CD1c-positive myeloid dendritic cell (primary cell): ENCODE data around the gene TADA3.

Source experiments
- DNase-seq: peaks from one replicate; pipeline ENCODE4 v3.0.0-alpha.2; 2016; ENCODE audit errors: extremely low spot score

The TADA3 gene

GRCh38 chr3:9792405-9793160 is at the start of gene TADA3, which contains the start of gene ARPC4:
Gene TADA3, minus strand, starts transcription at chr3:9792473. Its CDS starts 1,007 bp downstream, at chr3:9791466.
Gene ARPC4, plus strand, starts transcription at chr3:9793082. Its CDS starts 40 bp downstream, at chr3:9793122.
- peak; percentile 94 for DNase-seq

- no peak for DNase-seq
Observed at GRCh38 chr3:9841015-9841414, 48.7 kb upstream of the TADA3 start.

GRCh38 chr3:9838856-9839255 is 46.6 kb upstream of the TADA3 start:
- no peak for DNase-seq

GRCh38 chr3:9837701-9838582 is 45.7 kb upstream of the TADA3 start:
- DNase-seq: no peak

- DNase-seq: no peak
Observed at GRCh38 chr3:9834520-9835380, 42.5 kb upstream of the TADA3 start.

- no peak for DNase-seq
Observed at GRCh38 chr3:9833078-9833477, 40.8 kb upstream of the TADA3 start.

- DNase-seq: no peak
Observed at GRCh38 chr3:9831253-9831652, 39.0 kb upstream of the TADA3 start.

- no peak for DNase-seq
Observed at GRCh38 chr3:9828801-9829755, 36.8 kb upstream of the TADA3 start.

- DNase-seq: peak; percentile 39
Observed at GRCh38 chr3:9826815-9827573, 34.7 kb upstream of the TADA3 start.

- no peak for DNase-seq
Observed at GRCh38 chr3:9825451-9826040, 33.3 kb upstream of the TADA3 start.

GRCh38 chr3:9820946-9821345 is 28.7 kb upstream of the TADA3 start:
- DNase-seq: no peak

GRCh38 chr3:9820543-9820942 is 28.3 kb upstream of the TADA3 start:
- no peak for DNase-seq

GRCh38 chr3:9818666-9819335 is 26.5 kb upstream of the TADA3 start:
- no peak for DNase-seq

GRCh38 chr3:9817436-9817835 is 25.2 kb upstream of the TADA3 start:
- peak; percentile 12 for DNase-seq

GRCh38 chr3:9815986-9816385 is 23.7 kb upstream of the TADA3 start:
- no peak for DNase-seq

GRCh38 chr3:9812870-9813483 is 20.7 kb upstream of the TADA3 start:
- DNase-seq: no peak

GRCh38 chr3:9810846-9811245 is 18.6 kb upstream of the TADA3 start:
- no peak for DNase-seq

GRCh38 chr3:9810433-9810770 is 18.1 kb upstream of the TADA3 start:
- DNase-seq: no peak
